ENCODE results near the gene IGFL4. TPM values are rescaled to one million over a fixed set of nuclear protein-coding genes. Genes with fewer than 3 reads are reported as not detected.
A peak's percentile ranks its signal among the peaks of the same experiment; 100 is the strongest.

Gene IGFL4
- polyA plus RNA-seq, 3 donors from 2014 or later, result not detected

- Mint-ChIP-seq H3K27ac (peak within 1 kb of the TSS in 1 of 6 donors; percentile 49), H3K4me3 (no peak within 1 kb of the TSS), H3K9me3 (no peaks in the 10 kb centered on the region), H3K4me1 (peaks cover 5 to 18% of the 10 kb centered on the region in 2 donors), H3K27me3 (ENCODE audit: low read depth in 3 of 3) (peaks cover 8 to 27% (median 14%) of the 10 kb centered on the region in 3 donors), H3K36me3 (peaks cover 0 to 4% (median 0%) of the 10 kb centered on the region in 3 donors)
- DNase-seq, result no peak
Observed at GRCh38 chr19:46022431-46023310, 18.1 kb downstream of the IGFL4 start, which contains the start of gene PGLYRP1. TSS of gene PGLYRP1 (minus strand) at chr19:46023053. CDS start at chr19:46023021, 32 bp downstream.

DNA sequence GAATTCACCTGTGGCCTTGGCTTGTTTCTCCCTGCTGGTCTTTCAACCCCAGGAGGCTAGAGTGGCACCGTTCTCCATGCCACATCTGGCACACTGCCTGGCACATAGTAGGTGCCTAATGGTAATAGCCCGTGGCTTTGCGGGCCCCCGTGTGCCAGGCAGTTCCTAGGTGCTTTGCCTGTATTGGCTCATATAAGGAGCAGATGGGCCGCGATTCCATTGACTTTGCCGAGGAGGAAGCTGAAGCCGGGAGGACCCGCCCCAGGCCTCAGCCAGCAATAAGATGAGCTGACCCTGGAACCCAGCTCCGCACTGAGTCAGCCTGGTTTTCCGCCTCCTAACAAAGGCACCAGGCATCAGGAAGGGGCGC is 18.8 kb downstream of the IGFL4 start:
- H3K27ac Mint-ChIP-seq, result peak overlapping the region in 1 of 6 donors; percentile 49

DNA sequence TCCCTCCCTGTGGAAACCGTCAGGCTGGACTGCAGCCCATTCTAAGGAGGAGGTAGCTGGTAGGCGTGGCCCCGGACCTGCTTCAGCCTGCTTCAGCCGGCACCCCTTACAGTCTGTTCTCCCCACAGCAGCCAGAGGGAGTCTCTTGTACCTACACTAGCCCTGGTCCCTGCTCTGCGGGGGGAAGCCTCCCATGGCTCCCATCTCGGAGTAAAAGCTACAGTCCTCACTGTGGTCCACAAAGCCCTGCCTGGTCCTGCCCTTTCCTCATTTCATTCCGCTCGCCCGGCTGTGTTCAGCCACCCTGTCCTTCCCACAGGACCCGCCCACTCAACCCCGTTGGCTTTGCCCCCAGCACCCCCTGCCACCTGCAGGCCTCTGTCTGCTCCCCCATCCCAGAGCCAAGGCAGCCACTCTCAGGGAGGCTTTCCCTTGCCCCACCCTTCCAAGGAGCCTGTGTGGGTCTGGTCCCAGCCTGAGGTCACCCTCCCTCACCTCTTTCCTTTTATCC is 19.2 kb downstream of the IGFL4 start:
- Mint-ChIP-seq H3K27me3 (ENCODE audit: low read depth in 3 of 3) (peaks cover 9 to 23% (median 11%) of the 10 kb centered on the region in 3 donors), H3K9me3 (no peaks in the 10 kb centered on the region), H3K4me3 (no peak overlapping the region), H3K36me3 (peaks cover 0 to 4% (median 0%) of the 10 kb centered on the region in 3 donors), H3K4me1 (peaks cover 8 to 19% of the 10 kb centered on the region in 2 donors), H3K27ac (peak overlapping the region in 1 of 6 donors; percentile 49)
- DNase-seq, result no peak

More for the DNA sequence above, 18.8 kb downstream of the IGFL4 start:
- peaks cover 6 to 19% of the 10 kb centered on the region in 2 donors for H3K4me1 Mint-ChIP-seq
- H3K4me3 Mint-ChIP-seq, result no peak overlapping the region
- DNase-seq, result no peak
- peaks cover 0 to 4% (median 0%) of the 10 kb centered on the region in 3 donors for H3K36me3 Mint-ChIP-seq
- no peaks in the 10 kb centered on the region for H3K9me3 Mint-ChIP-seq
- H3K27me3 Mint-ChIP-seq (ENCODE audit: low read depth in 3 of 3), result peaks cover 8 to 27% (median 14%) of the 10 kb centered on the region in 3 donors

- H3K36me3 Mint-ChIP-seq, result peaks cover 0 to 4% (median 0%) of the 10 kb centered on the region in 3 donors
- H3K27me3 Mint-ChIP-seq (ENCODE audit: low read depth in 3 of 3), result peaks cover 8 to 22% (median 12%) of the 10 kb centered on the region in 3 donors
- H3K27ac Mint-ChIP-seq, result no peak overlapping the region
- no peak overlapping the region for H3K4me3 Mint-ChIP-seq
- no peak for DNase-seq
- peaks cover 6 to 19% of the 10 kb centered on the region in 2 donors for H3K4me1 Mint-ChIP-seq
- no peaks in the 10 kb centered on the region for H3K9me3 Mint-ChIP-seq
Observed at GRCh38 chr19:46020819-46021125, 20.0 kb downstream of the IGFL4 start.

DNA sequence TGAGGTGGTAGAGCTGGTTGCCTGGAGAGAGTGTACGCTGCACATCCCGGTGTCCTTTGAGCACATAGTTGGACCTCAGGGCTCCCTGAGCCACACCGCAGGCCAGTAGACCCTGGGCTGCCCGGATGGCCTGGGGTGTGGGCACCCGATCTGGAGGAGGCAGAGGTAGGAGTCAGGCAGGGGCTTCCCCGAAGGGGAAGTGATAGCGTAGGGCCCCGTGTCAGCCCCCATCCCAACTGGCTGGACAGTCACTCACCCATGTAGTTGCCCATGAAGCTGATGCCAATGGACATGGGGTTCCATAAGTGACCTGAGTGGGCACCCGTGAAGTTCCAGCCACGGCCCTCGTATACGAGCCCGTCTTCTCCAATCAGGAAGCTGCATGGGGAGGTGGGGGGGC is 21.5 kb downstream of the IGFL4 start:
- peaks cover 7 to 12% (median 10%) of the 10 kb centered on the region in 3 donors for H3K27me3 Mint-ChIP-seq (ENCODE audit: low read depth in 3 of 3)
- H3K4me1 Mint-ChIP-seq, result peaks cover 15 to 23% of the 10 kb centered on the region in 2 donors
- no peak overlapping the region for H3K4me3 Mint-ChIP-seq

DNA sequence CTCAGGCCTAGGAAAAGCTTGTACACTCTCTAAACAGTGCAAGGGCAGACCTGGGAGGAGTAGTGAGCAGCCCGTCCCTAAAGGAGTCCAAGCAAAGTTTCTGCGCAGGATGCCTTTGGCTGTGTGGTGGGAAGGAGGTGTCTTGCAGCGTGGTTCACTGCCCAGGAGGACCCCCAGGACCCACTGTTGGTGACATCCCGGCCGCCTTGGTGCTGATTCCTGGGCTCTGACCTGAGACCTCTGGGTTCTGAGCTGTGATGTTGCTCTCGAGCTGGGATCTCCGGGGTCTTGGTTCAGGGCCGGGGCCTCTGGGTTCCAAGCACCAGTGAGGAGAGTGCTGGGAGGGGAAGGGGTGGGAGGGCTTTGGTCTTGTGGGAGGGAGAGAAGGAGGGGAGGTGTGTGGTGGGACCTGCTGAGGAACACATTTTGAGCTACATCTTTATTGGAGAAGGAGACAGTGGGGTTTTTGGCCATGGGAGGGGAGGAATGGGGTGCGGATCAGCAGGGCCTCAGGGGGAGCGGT is 22.0 kb downstream of the IGFL4 start:
- DNase-seq, result no peak
- Mint-ChIP-seq H3K9me3 (no peaks in the 10 kb centered on the region), H3K4me1 (peaks cover 16 to 25% of the 10 kb centered on the region in 2 donors), H3K4me3 (no peak overlapping the region), H3K36me3 (peaks cover 0 to 4% (median 0%) of the 10 kb centered on the region in 3 donors), H3K27ac (no peak overlapping the region), H3K27me3 (ENCODE audit: low read depth in 3 of 3) (peaks cover 7 to 11% (median 10%) of the 10 kb centered on the region in 3 donors)

More for the DNA sequence above, 21.5 kb downstream of the IGFL4 start:
- Mint-ChIP-seq H3K36me3 (peaks cover 0 to 4% (median 0%) of the 10 kb centered on the region in 3 donors), H3K27ac (no peak overlapping the region), H3K9me3 (no peaks in the 10 kb centered on the region)
- DNase-seq, result no peak

- Mint-ChIP-seq H3K9me3 (no peaks in the 10 kb centered on the region), H3K4me3 (peak overlapping the region in 1 of 5 donors; percentile 89), H3K4me1 (peaks cover 16 to 25% of the 10 kb centered on the region in 2 donors), H3K27me3 (ENCODE audit: low read depth in 3 of 3) (peaks cover 4 to 10% (median 9%) of the 10 kb centered on the region in 3 donors), H3K27ac (no peak overlapping the region), H3K36me3 (peaks cover 0 to 4% (median 0%) of the 10 kb centered on the region in 3 donors)
- DNase-seq, result no peak
Observed at GRCh38 chr19:46017874-46018675, 22.7 kb downstream of the IGFL4 start.

- peaks cover 16 to 25% of the 10 kb centered on the region in 2 donors for H3K4me1 Mint-ChIP-seq
- H3K27ac Mint-ChIP-seq, result peak overlapping the region in 1 of 6 donors; percentile 35
Observed at GRCh38 chr19:46017095-46017429, 23.7 kb downstream of the IGFL4 start.

GRCh38 chr19:46016426-46017094 is 24.2 kb downstream of the IGFL4 start:
- H3K36me3 Mint-ChIP-seq, result peaks cover 0 to 4% (median 0%) of the 10 kb centered on the region in 3 donors
- no peaks in the 10 kb centered on the region for H3K9me3 Mint-ChIP-seq
- DNase-seq, result peak; percentile 72 to 79 (median 78)
- peak overlapping the region in 5 of 6 donors; percentile 49 to 82 (median 69) for H3K27ac Mint-ChIP-seq
- peak overlapping the region; percentile 88 to 95 (median 90) for H3K4me3 Mint-ChIP-seq
- H3K4me1 Mint-ChIP-seq, result peaks cover 16 to 25% of the 10 kb centered on the region in 2 donors
- peaks cover 4 to 6% (median 6%) of the 10 kb centered on the region in 3 donors for H3K27me3 Mint-ChIP-seq (ENCODE audit: low read depth in 3 of 3)

More at GRCh38 chr19:46017095-46017429, 23.7 kb downstream of the IGFL4 start:
- no peaks in the 10 kb centered on the region for H3K9me3 Mint-ChIP-seq
- H3K27me3 Mint-ChIP-seq (ENCODE audit: low read depth in 3 of 3), result peaks cover 4 to 6% (median 6%) of the 10 kb centered on the region in 3 donors
- H3K36me3 Mint-ChIP-seq, result peaks cover 0 to 4% (median 0%) of the 10 kb centered on the region in 3 donors
- H3K4me3 Mint-ChIP-seq, result peak overlapping the region; percentile 51 to 93 (median 89)
- DNase-seq, result peak in 1 of 3 donors; percentile 16

GRCh38 chr19:46015687-46016425 is 24.9 kb downstream of the IGFL4 start:
- H3K4me1 Mint-ChIP-seq, result peaks cover 16 to 25% of the 10 kb centered on the region in 2 donors
- peaks cover 0 to 4% (median 2%) of the 10 kb centered on the region in 3 donors for H3K36me3 Mint-ChIP-seq
- H3K9me3 Mint-ChIP-seq, result no peaks in the 10 kb centered on the region
- peaks cover 4 to 8% (median 4%) of the 10 kb centered on the region in 3 donors for H3K27me3 Mint-ChIP-seq (ENCODE audit: low read depth in 3 of 3)
- peak; percentile 38 to 39 (median 39) for DNase-seq
- H3K27ac Mint-ChIP-seq, result peak overlapping the region in 5 of 6 donors; percentile 48 to 80 (median 53)
- peak overlapping the region; percentile 88 to 95 (median 90) for H3K4me3 Mint-ChIP-seq

GRCh38 chr19:46014941-46015686 is 25.7 kb downstream of the IGFL4 start:
- Mint-ChIP-seq H3K4me1 (peaks cover 16 to 25% of the 10 kb centered on the region in 2 donors), H3K4me3 (peak overlapping the region; percentile 75 to 85 (median 81)), H3K36me3 (peaks cover 0 to 5% (median 4%) of the 10 kb centered on the region in 3 donors), H3K27me3 (ENCODE audit: low read depth in 3 of 3) (peaks cover 4 to 11% (median 4%) of the 10 kb centered on the region in 3 donors), H3K9me3 (no peaks in the 10 kb centered on the region), H3K27ac (peak overlapping the region in 3 of 6 donors; percentile 6 to 72 (median 38))
- DNase-seq, result peak; percentile 47 to 53 (median 52)
